Measurements from ENCODE around the gene BUD31. TPM values are rescaled to one million over a fixed set of nuclear protein-coding genes. Genes with fewer than 3 reads are reported as not detected.

The BUD31 gene
- total and polyA plus RNA-seq, 8 donors: 58.0 to 155 (median 110) TPM

DNA sequence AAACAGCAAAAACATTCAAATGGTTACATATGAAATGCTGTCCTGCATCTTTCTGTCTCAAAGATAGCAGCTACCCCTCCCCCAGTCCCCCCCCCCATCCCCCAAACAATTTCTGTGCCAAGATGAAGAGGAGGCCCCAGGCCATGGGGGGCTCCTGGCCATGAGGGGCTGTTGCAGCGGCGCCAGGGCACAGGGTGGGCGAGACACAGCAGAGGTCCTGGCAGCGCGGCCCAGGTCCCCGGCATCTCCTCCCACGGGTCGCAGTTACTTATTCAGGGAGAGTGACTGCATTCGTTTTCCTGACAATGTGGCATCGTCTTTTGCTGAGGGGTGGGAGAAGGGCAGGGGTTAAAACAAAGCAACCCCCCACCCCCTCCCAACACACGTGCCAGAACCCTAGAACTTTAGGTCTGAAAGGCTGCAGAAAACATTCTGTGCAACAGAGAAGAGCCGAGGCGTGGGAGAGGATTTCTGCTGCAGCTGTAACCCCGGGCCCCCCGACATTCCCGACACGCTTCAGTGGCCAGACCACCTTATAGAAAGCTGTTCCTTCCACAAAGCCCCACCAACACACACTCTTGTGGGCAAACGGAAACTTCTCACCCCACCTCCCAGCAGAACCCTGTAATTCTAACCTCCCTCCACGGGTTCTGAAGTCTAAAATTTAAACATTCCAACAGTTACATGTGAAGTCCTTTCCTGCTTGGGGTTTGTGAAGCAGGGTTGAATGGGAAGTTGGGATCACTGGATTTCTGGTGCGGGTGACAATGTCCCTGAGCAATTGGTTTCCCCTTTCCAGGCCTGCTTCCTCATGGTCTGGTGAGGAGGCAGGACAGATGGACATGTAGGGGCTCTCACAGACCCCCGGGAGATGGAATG is 12.1 kb upstream of the BUD31 start:
- peaks cover 6 to 28% (median 25%) of the 10 kb centered on the region in 4 donors for H3K4me1 ChIP-seq
- no peaks in the 10 kb centered on the region for H3K9me3 ChIP-seq
- no peak overlapping the region for H3K4me3 ChIP-seq
- TF ChIP-seq EP300 (IDR thresholded peaks at IDR 0.05) (no peak), POLR2AphosphoS5 (IDR thresholded peaks at IDR 0.05) (no peak), POLR2A (IDR thresholded peaks at IDR 0.05) (no peak)
- TF ChIP-seq, protein P1, sequence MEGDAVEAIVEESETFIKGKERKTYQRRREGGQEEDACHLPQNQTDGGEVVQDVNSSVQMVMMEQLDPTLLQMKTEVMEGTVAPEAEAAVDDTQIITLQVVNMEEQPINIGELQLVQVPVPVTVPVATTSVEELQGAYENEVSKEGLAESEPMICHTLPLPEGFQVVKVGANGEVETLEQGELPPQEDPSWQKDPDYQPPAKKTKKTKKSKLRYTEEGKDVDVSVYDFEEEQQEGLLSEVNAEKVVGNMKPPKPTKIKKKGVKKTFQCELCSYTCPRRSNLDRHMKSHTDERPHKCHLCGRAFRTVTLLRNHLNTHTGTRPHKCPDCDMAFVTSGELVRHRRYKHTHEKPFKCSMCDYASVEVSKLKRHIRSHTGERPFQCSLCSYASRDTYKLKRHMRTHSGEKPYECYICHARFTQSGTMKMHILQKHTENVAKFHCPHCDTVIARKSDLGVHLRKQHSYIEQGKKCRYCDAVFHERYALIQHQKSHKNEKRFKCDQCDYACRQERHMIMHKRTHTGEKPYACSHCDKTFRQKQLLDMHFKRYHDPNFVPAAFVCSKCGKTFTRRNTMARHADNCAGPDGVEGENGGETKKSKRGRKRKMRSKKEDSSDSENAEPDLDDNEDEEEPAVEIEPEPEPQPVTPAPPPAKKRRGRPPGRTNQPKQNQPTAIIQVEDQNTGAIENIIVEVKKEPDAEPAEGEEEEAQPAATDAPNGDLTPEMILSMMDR (IDR thresholded peaks at IDR 0.05): no peak
- WGBS, 5 donors: 76 to 81% (median 80%) methylated on average over 19 to 21 of the region's 21 CpGs
- H3K27me3 ChIP-seq: no peaks in the 10 kb centered on the region
- H3K36me3 ChIP-seq: peaks cover 61 to 94% (median 84%) of the 10 kb centered on the region in 4 donors
- no peak for DNase-seq
- intact Hi-C loops (cut with DNase I; ENCODE audit: low total_unique reads): no loop called here
- H3K27ac ChIP-seq: no peak overlapping the region

- no peaks in the 10 kb centered on the region for H3K9me3 ChIP-seq
- no peak for TF ChIP-seq POLR2AphosphoS5 (IDR thresholded peaks at IDR 0.05)
- no peak for TF ChIP-seq EP300 (IDR thresholded peaks at IDR 0.05)
- TF ChIP-seq, protein P1 (IDR thresholded peaks at IDR 0.05): no peak
- TF ChIP-seq POLR2A (IDR thresholded peaks at IDR 0.05): no peak
- H3K27ac ChIP-seq: no peak overlapping the region
- H3K4me3 ChIP-seq: no peak overlapping the region
- peaks cover 2 to 22% (median 20%) of the 10 kb centered on the region in 4 donors for H3K4me1 ChIP-seq
- intact Hi-C loops (cut with DNase I; ENCODE audit: low total_unique reads): no loop called here
- 84 to 89% (median 86%) methylated on average over 15 to 18 of the region's 18 CpGs for WGBS, 5 donors
- DNase-seq: no peak
- H3K36me3 ChIP-seq: peaks cover 69 to 96% (median 87%) of the 10 kb centered on the region in 4 donors
- no peaks in the 10 kb centered on the region for H3K27me3 ChIP-seq
Measured at GRCh38 chr7:99397297-99397983, 11.3 kb upstream of the BUD31 start.

GRCh38 chr7:99398891-99399445 is 9.8 kb upstream of the BUD31 start:
- Histone ChIP-seq H3K9me3 (no peaks in the 10 kb centered on the region), H3K27ac (no peak overlapping the region), H3K4me1 (peaks cover 0 to 9% (median 5%) of the 10 kb centered on the region in 4 donors), H3K27me3 (no peaks in the 10 kb centered on the region), H3K36me3 (peaks cover 82 to 100% (median 99%) of the 10 kb centered on the region in 4 donors), H3K4me3 (no peak overlapping the region)
- WGBS, 5 donors: 63 to 84% (median 72%) methylated on average over 5 of the region's 5 CpGs
- TF ChIP-seq, protein P1 (IDR thresholded peaks at IDR 0.05): no peak
- no peak for TF ChIP-seq POLR2AphosphoS5 (IDR thresholded peaks at IDR 0.05)
- no peak for TF ChIP-seq POLR2A (IDR thresholded peaks at IDR 0.05)
- TF ChIP-seq EP300 (IDR thresholded peaks at IDR 0.05): no peak
- DNase-seq: no peak
- intact Hi-C loops (cut with DNase I; ENCODE audit: low total_unique reads): no loop called here

DNA sequence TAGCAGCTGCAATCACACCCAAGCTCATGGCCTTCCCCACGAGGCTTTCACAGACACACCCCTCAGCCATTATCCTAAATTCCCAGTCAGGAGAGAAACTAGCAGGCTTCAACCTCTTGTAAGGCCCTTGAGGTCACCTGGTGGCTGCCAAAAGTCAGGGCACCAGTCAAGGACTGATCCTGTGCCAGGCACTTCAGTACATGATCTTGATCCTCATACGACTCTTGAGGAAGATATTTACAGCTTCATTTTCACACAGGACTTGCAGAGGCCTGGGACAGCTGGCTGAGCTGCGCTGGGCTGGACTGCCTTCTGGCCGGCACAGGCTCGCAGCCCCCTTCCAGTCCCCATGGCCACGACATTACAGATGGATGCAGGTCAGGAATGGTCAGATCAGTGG is 9.2 kb upstream of the BUD31 start:
- TF ChIP-seq POLR2AphosphoS5 (IDR thresholded peaks at IDR 0.05) (no peak), POLR2A (IDR thresholded peaks at IDR 0.05) (no peak), EP300 (IDR thresholded peaks at IDR 0.05) (no peak)
- TF ChIP-seq, protein P1 (IDR thresholded peaks at IDR 0.05): no peak
- Histone ChIP-seq H3K27me3 (no peaks in the 10 kb centered on the region), H3K4me1 (peaks cover 0 to 13% (median 9%) of the 10 kb centered on the region in 4 donors), H3K27ac (no peak overlapping the region), H3K4me3 (no peak overlapping the region), H3K9me3 (no peaks in the 10 kb centered on the region), H3K36me3 (peaks cover 82 to 100% (median 100%) of the 10 kb centered on the region in 4 donors)
- 65 to 79% (median 77%) methylated on average over 4 to 6 of the region's 6 CpGs for WGBS, 5 donors
- DNase-seq: no peak
- intact Hi-C loops (cut with DNase I; ENCODE audit: low total_unique reads): no loop called here

Measured in stomach (tissue), 9 donors.